IMR-90 (cell line): ENCODE results near the gene PRODH. TPM values are rescaled to one million over a fixed set of nuclear protein-coding genes. Genes with fewer than 3 reads are reported as not detected.
"Not testable (repeated sequence)": the region's sequence is repeated elsewhere in the genome, so short reads cannot be mapped to it uniquely, and the experiment has no call there.

Experiments
- ATAC-seq: fragments of 200-7000 bp; cut with Tn5 transposase; 2 replicates; pipeline ENCODE4 v1.9.1; 2020; ENCODE audit warnings: low read depth, mild to moderate bottlenecking, moderate library complexity
- BruUV-seq: library from RNA; stranded (reverse); fragments of 400-500 nt; replicated peaks from 2 replicates; lab custom pipeline; 2021; lab: Mats Ljungman, UMichigan
- CTCF ChIA-PET: fragments of 300-600 bp; formaldehyde crosslinking; extraction: SDS; loops from one replicate; lab custom pipeline; 2021; ENCODE audit warnings: antibody characterized with exemption; lab: Yijun Ruan, JAX
- POLR2A ChIA-PET: fragments of 300-600 bp; sonication (Branson Sonifier 250); formaldehyde crosslinking; loops from one replicate; lab custom pipeline; 2022; ENCODE audit warnings: antibody characterized with exemption; ENCODE audit not compliant: unreplicated experiment; lab: Charles Lee
- DNase-seq: peaks from one replicate; pipeline ENCODE4 v3.0.0; 2013
- H2AFZ ChIP-seq: replicated peaks from 2 replicates; pipeline ENCODE3; 2013; ENCODE audit warnings: low read length, mild to moderate bottlenecking; ENCODE audit not compliant: poor library complexity
- H2AK5ac ChIP-seq: 2 replicates; pipeline ENCODE4 v1.6.1; 2013; ENCODE audit warnings: low read depth, low read length, inconsistent platforms
- H2AK9ac ChIP-seq: replicated peaks from 2 replicates; pipeline ENCODE3; 2013; ENCODE audit warnings: mild to moderate bottlenecking, low read depth, low read length, moderate library complexity; ENCODE audit not compliant: poor library complexity
- H2BK120ac ChIP-seq: 2 replicates; pipeline ENCODE4 v1.6.1; 2013; ENCODE audit warnings: low read depth, low read length, inconsistent platforms
- H2BK15ac ChIP-seq: 3 replicates; pipeline ENCODE4 v1.6.1; 2013; ENCODE audit warnings: low read depth, low read length, inconsistent platforms
- H2BK20ac ChIP-seq: 2 replicates; pipeline ENCODE4 v1.6.1; 2013; ENCODE audit warnings: low read depth, mild to moderate bottlenecking, inconsistent platforms, low read length, moderate library complexity
- H2BK5ac ChIP-seq: 2 replicates; pipeline ENCODE4 v1.6.1; 2013; ENCODE audit warnings: mild to moderate bottlenecking, low read depth, low read length, inconsistent platforms; ENCODE audit not compliant: poor library complexity, severe bottlenecking
- H3K14ac ChIP-seq: replicated peaks from 2 replicates; pipeline ENCODE4 v1.6.1; 2013; ENCODE audit warnings: low read depth, low read length, inconsistent platforms
- H3K18ac ChIP-seq: 2 replicates; pipeline ENCODE4 v1.6.1; 2013; ENCODE audit warnings: low read depth, low read length, control low read depth
- H3K23ac ChIP-seq: 2 replicates; pipeline ENCODE4 v1.6.1; 2013; ENCODE audit warnings: low read depth, low read length, inconsistent platforms
- H3K27ac ChIP-seq: 2 replicates; pipeline ENCODE4 v1.5.1; 2013; ENCODE audit warnings: mild to moderate bottlenecking, control low read depth, low read length; ENCODE audit not compliant: insufficient read depth
- H3K27me3 ChIP-seq: 2 replicates; pipeline ENCODE4 v1.6.1; 2013; ENCODE audit warnings: low read length; ENCODE audit not compliant: control insufficient read depth, insufficient read depth
- H3K36me3 ChIP-seq: 2 replicates; pipeline ENCODE4 v1.6.1; 2013; ENCODE audit warnings: low read length, mixed read lengths; ENCODE audit not compliant: control insufficient read depth, insufficient read depth
- H3K4ac ChIP-seq: 2 replicates; pipeline ENCODE4 v1.6.1; 2013; ENCODE audit warnings: low read depth, low read length, inconsistent platforms
- H3K4me1 ChIP-seq: 2 replicates; pipeline ENCODE4 v1.6.1; 2013; ENCODE audit warnings: low read length, mixed read lengths; ENCODE audit not compliant: control insufficient read depth, insufficient read depth
- H3K4me2 ChIP-seq: 2 replicates; pipeline ENCODE4 v1.6.1; 2013; ENCODE audit warnings: low read depth, mild to moderate bottlenecking, control low read depth, low read length, moderate library complexity
- H3K4me3 ChIP-seq: 2 replicates; pipeline ENCODE4 v1.5.1; 2013; ENCODE audit warnings: low read depth, mild to moderate bottlenecking, control low read depth, low read length, moderate library complexity; ENCODE audit not compliant: insufficient read depth
- H3K56ac ChIP-seq: 2 replicates; pipeline ENCODE4 v1.6.1; 2013; ENCODE audit warnings: low read length, inconsistent platforms; ENCODE audit not compliant: insufficient read depth; ENCODE audit errors: extremely low read depth
- H3K79me1 ChIP-seq, 2 experiments: 2 replicates each; pipeline ENCODE4 v1.6.1; 2013; ENCODE audit warnings: low read length in 2 of 2, inconsistent platforms in 1 of 2, low read depth in 1 of 2
- H3K9ac ChIP-seq: 2 replicates; pipeline ENCODE4 v1.6.1; 2013; ENCODE audit warnings: low read depth, low read length, control low read depth
- H3K9me1 ChIP-seq: 2 replicates; pipeline ENCODE4 v1.6.1; 2013; ENCODE audit warnings: low read length, inconsistent platforms; ENCODE audit not compliant: insufficient read depth
- H3K9me3 ChIP-seq: 2 replicates; pipeline ENCODE4 v1.6.1; 2013; ENCODE audit warnings: low read length; ENCODE audit not compliant: control insufficient read depth, insufficient read depth
- H4K20me1 ChIP-seq: 2 replicates; pipeline ENCODE4 v1.6.1; 2013; ENCODE audit warnings: low read length, inconsistent platforms; ENCODE audit not compliant: insufficient read depth
- H4K5ac ChIP-seq: 2 replicates; pipeline ENCODE4 v1.6.1; 2013; ENCODE audit warnings: mild to moderate bottlenecking, low read depth, low read length, control low read depth
- H4K8ac ChIP-seq, 2 experiments: 2 replicates each; pipeline ENCODE4 v1.6.1; 2013; ENCODE audit warnings: low read depth in 2 of 2, low read length in 2 of 2, control low read depth in 1 of 2, inconsistent platforms in 1 of 2
- H4K91ac ChIP-seq: 2 replicates; pipeline ENCODE4 v1.6.1; 2013; ENCODE audit warnings: low read depth, low read length, inconsistent platforms; ENCODE audit not compliant: insufficient read depth
- WGBS, 2 experiments: methylation state at CpG; one replicate each; pipeline versions ENCODE4 v1.1.5 to v1.1.7; 2013; ENCODE audit warnings: missing lambda C conversion rate in 2 of 2; ENCODE audit not compliant: insufficient read length in 1 of 2; ENCODE audit errors: extremely low coverage in 2 of 2; 5-methylcytosine and 5-hydroxymethylcytosine counted together
- dilution Hi-C: fragments of 300-500 bp; cut with HindIII; formaldehyde crosslinking; loops from one replicate; pipeline ENCODE4 v1.14.3; 2018; ENCODE audit warnings: low sequenced_read_pairs; ENCODE audit not compliant: unreplicated experiment
- in situ Hi-C: fragments of 300-500 bp; cut with MboI; formaldehyde crosslinking; loops from 3 replicates; pipeline ENCODE4 v1.14.3; 2019; ENCODE audit warnings: low sequenced_read_pairs, inconsistent platforms, mixed read lengths
- intact Hi-C: fragments of 100-400 bp; cut with micrococcal nuclease; formaldehyde crosslinking; loops from 2 replicates; pipeline ENCODE4 v1.10.0; 2022
- polyA plus RNA-seq, 3 experiments: library from polyadenylated mRNA; depleted of rRNA; stranded (reverse); fragments of >200 nt; gene quantifications; 2 replicates each; pipeline ENCODE4 v1.2.3, GENCODE V29; 2012; ENCODE audit warnings: low replicate concordance in 1 of 3
- total RNA-seq: library from RNA; depleted of rRNA; stranded (reverse); fragments of >200 nt; gene quantifications from 2 replicates; pipeline ENCODE4 v1.2.3, GENCODE V29; 2012

The PRODH gene
- total and polyA plus RNA-seq, 2 of the 4 experiments (the other 2 are of a cell fraction) = 0.02 TPM; not detected in 1

- H4K20me1 ChIP-seq, BruUV-seq, in situ Hi-C loops, H2AK9ac ChIP-seq, H3K9me1 ChIP-seq, H3K56ac ChIP-seq, H3K14ac ChIP-seq, H3K79me1 ChIP-seq, H2AK5ac ChIP-seq, H3K36me3 ChIP-seq, H3K9ac ChIP-seq, H2BK20ac ChIP-seq, intact Hi-C loops, ATAC-seq, H4K91ac ChIP-seq, H3K27ac ChIP-seq, H3K4me2 ChIP-seq, H2AFZ ChIP-seq, CTCF ChIA-PET, dilution Hi-C loops, H3K18ac ChIP-seq, H3K4me1 ChIP-seq, H4K5ac ChIP-seq, H3K4me3 ChIP-seq, H2BK15ac ChIP-seq, H2BK120ac ChIP-seq, POLR2A ChIA-PET, H3K23ac ChIP-seq, DNase-seq, H3K27me3 ChIP-seq, H3K4ac ChIP-seq, H2BK5ac ChIP-seq, H4K8ac ChIP-seq, H3K9me3 ChIP-seq: not testable (repeated sequence)
- no CpG with 5 or more reads among the region's 12 CpGs for WGBS, 2 experiments
These were observed 15.7 kb downstream of the PRODH start for GRCh38 chr22:18920257-18920902.

- H4K91ac ChIP-seq, H3K9ac ChIP-seq, POLR2A ChIA-PET, H3K27me3 ChIP-seq, H3K23ac ChIP-seq, H3K4me1 ChIP-seq, H2AFZ ChIP-seq, intact Hi-C loops, H4K8ac ChIP-seq, H2BK120ac ChIP-seq, H3K4me3 ChIP-seq, in situ Hi-C loops, H3K9me3 ChIP-seq, H3K56ac ChIP-seq, H2BK5ac ChIP-seq, H3K18ac ChIP-seq, H2AK5ac ChIP-seq, H3K36me3 ChIP-seq, H3K4ac ChIP-seq, DNase-seq, H3K14ac ChIP-seq, ATAC-seq, H3K27ac ChIP-seq, H4K5ac ChIP-seq, H3K79me1 ChIP-seq, H4K20me1 ChIP-seq, H2BK15ac ChIP-seq, H2BK20ac ChIP-seq, BruUV-seq, dilution Hi-C loops, CTCF ChIA-PET, H3K9me1 ChIP-seq, H3K4me2 ChIP-seq, H2AK9ac ChIP-seq: not testable (repeated sequence)
- no CpG with 5 or more reads among the region's 3 CpGs for WGBS, 2 experiments
These were observed 18.3 kb downstream of the PRODH start for GRCh38 chr22:18917818-18918217.
